ENCODE measurements around the gene NRSN1.

The NRSN1 gene

GRCh38 chr6:24108056-24108455 lies 18.0 kb upstream of the NRSN1 start:
- no peaks in the 10 kb centered on the region for H3K9me3 ChIP-seq (ENCODE audit: insufficient read depth, low read length)
- no peak overlapping the region for H3K9ac ChIP-seq (ENCODE audit: low read length)
- no peaks in the 10 kb centered on the region for H3F3A ChIP-seq (ENCODE audit: insufficient read depth)
- no peaks in the 10 kb centered on the region for H3K9me2 ChIP-seq (replicated peaks; ENCODE audit: insufficient read depth, low read length)
- H3K27ac ChIP-seq (ENCODE audit: low read depth, low read length): no peak overlapping the region
- no peak overlapping the region for H3K4me3 ChIP-seq (ENCODE audit: insufficient read depth, low read length, poor library complexity, severe bottlenecking)
- no peak for TF ChIP-seq EZH2phosphoT487 (conservative IDR thresholded peaks at IDR 0.05; ENCODE audit: low read length)
- TF ChIP-seq CTCF (IDR thresholded peaks at IDR 0.05; ENCODE audit: insufficient read depth, low read length, poor library complexity, severe bottlenecking): no peak
- H3K79me2 ChIP-seq (ENCODE audit: insufficient read depth, low read length): no peaks in the 10 kb centered on the region
- H2AFZ ChIP-seq (ENCODE audit: low read depth, low read length, severe bottlenecking): no peak overlapping the region
- no peaks in the 10 kb centered on the region for H3K36me3 ChIP-seq (ENCODE audit: low read length)
- H3K4me2 ChIP-seq (ENCODE audit: low read depth, low read length, poor library complexity, severe bottlenecking): no peak overlapping the region
- no peaks in the 10 kb centered on the region for H3K27me3 ChIP-seq (ENCODE audit: low read length)
- H4K20me1 ChIP-seq (ENCODE audit: low read depth, low read length): no peaks in the 10 kb centered on the region

GRCh38 chr6:24110417-24110816 lies 15.6 kb upstream of the NRSN1 start:
- Histone ChIP-seq H3K27ac (ENCODE audit: low read depth, low read length) (no peak overlapping the region), H3K36me3 (ENCODE audit: low read length) (no peaks in the 10 kb centered on the region), H3K9me2 (replicated peaks; ENCODE audit: insufficient read depth, low read length) (no peaks in the 10 kb centered on the region), H3K9me3 (ENCODE audit: insufficient read depth, low read length) (no peaks in the 10 kb centered on the region), H3F3A (ENCODE audit: insufficient read depth) (no peaks in the 10 kb centered on the region), H3K27me3 (ENCODE audit: low read length) (no peaks in the 10 kb centered on the region), H4K20me1 (ENCODE audit: low read depth, low read length) (no peaks in the 10 kb centered on the region), H3K9ac (ENCODE audit: low read length) (no peak overlapping the region), H3K4me2 (ENCODE audit: low read depth, low read length, poor library complexity, severe bottlenecking) (no peak overlapping the region), H2AFZ (ENCODE audit: low read depth, low read length, severe bottlenecking) (no peak overlapping the region), H3K79me2 (ENCODE audit: insufficient read depth, low read length) (no peaks in the 10 kb centered on the region), H3K4me3 (ENCODE audit: insufficient read depth, low read length, poor library complexity, severe bottlenecking) (no peak overlapping the region)
- TF ChIP-seq EZH2phosphoT487 (conservative IDR thresholded peaks at IDR 0.05; ENCODE audit: low read length) (no peak), CTCF (IDR thresholded peaks at IDR 0.05; ENCODE audit: insufficient read depth, low read length, poor library complexity, severe bottlenecking) (no peak)

- Histone ChIP-seq H3K36me3 (ENCODE audit: low read length) (no peaks in the 10 kb centered on the region), H3K9me3 (ENCODE audit: insufficient read depth, low read length) (no peaks in the 10 kb centered on the region), H3K4me2 (ENCODE audit: low read depth, low read length, poor library complexity, severe bottlenecking) (no peak overlapping the region), H3K27ac (ENCODE audit: low read depth, low read length) (no peak overlapping the region), H3K4me3 (ENCODE audit: insufficient read depth, low read length, poor library complexity, severe bottlenecking) (no peak overlapping the region), H3K9ac (ENCODE audit: low read length) (no peak overlapping the region), H3F3A (ENCODE audit: insufficient read depth) (no peaks in the 10 kb centered on the region), H3K9me2 (replicated peaks; ENCODE audit: insufficient read depth, low read length) (no peaks in the 10 kb centered on the region), H2AFZ (ENCODE audit: low read depth, low read length, severe bottlenecking) (no peak overlapping the region), H3K27me3 (ENCODE audit: low read length) (no peaks in the 10 kb centered on the region), H3K79me2 (ENCODE audit: insufficient read depth, low read length) (no peaks in the 10 kb centered on the region), H4K20me1 (ENCODE audit: low read depth, low read length) (no peaks in the 10 kb centered on the region)
- TF ChIP-seq CTCF (IDR thresholded peaks at IDR 0.05; ENCODE audit: insufficient read depth, low read length, poor library complexity, severe bottlenecking): no peak
- TF ChIP-seq EZH2phosphoT487 (conservative IDR thresholded peaks at IDR 0.05; ENCODE audit: low read length): no peak
These were observed 12.1 kb upstream of the NRSN1 start for GRCh38 chr6:24113891-24114290.
